Measurements from ENCODE around the gene ATP6V0C.

DNA sequence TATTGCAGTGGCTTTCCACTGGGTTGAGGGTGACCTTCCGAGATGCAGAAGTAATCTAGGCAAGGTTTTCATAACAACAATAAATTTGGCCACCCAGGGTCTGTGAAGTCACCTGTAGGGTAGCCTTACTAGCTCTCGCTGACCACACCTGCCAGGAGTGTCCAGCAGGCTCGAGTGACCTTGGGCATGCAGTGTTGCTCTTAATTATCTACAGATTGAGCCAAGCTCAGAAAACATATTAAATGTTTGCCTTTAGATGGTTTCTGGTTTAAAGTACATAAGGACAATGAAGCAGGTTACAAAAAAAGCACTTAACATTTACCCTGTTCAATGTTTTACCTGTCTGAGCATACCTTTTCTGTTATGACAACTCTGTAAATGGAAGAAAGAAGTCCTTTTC lies 37.0 kb upstream of the ATP6V0C start:
- TF ChIP-seq TAF1 (IDR thresholded peaks at IDR 0.05; ENCODE audit: borderline replicate concordance, insufficient read depth, low read length) (no peak), POLR2AphosphoS5 (IDR thresholded peaks at IDR 0.05; ENCODE audit: low read depth, low read length) (no peak), SIN3A (IDR thresholded peaks at IDR 0.05; ENCODE audit: borderline replicate concordance, insufficient read depth, low read length) (no peak)
- TF ChIP-seq, protein P1, sequence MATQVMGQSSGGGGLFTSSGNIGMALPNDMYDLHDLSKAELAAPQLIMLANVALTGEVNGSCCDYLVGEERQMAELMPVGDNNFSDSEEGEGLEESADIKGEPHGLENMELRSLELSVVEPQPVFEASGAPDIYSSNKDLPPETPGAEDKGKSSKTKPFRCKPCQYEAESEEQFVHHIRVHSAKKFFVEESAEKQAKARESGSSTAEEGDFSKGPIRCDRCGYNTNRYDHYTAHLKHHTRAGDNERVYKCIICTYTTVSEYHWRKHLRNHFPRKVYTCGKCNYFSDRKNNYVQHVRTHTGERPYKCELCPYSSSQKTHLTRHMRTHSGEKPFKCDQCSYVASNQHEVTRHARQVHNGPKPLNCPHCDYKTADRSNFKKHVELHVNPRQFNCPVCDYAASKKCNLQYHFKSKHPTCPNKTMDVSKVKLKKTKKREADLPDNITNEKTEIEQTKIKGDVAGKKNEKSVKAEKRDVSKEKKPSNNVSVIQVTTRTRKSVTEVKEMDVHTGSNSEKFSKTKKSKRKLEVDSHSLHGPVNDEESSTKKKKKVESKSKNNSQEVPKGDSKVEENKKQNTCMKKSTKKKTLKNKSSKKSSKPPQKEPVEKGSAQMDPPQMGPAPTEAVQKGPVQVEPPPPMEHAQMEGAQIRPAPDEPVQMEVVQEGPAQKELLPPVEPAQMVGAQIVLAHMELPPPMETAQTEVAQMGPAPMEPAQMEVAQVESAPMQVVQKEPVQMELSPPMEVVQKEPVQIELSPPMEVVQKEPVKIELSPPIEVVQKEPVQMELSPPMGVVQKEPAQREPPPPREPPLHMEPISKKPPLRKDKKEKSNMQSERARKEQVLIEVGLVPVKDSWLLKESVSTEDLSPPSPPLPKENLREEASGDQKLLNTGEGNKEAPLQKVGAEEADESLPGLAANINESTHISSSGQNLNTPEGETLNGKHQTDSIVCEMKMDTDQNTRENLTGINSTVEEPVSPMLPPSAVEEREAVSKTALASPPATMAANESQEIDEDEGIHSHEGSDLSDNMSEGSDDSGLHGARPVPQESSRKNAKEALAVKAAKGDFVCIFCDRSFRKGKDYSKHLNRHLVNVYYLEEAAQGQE (IDR thresholded peaks at IDR 0.05; ENCODE audit: insufficient read depth in 1 of 2, low read depth in 2 of 2, low read length in 2 of 2), result no peak

Measured in PFSK-1 (cell line).